ENCODE data around the gene PRSS50.

The PRSS50 gene

DNA sequence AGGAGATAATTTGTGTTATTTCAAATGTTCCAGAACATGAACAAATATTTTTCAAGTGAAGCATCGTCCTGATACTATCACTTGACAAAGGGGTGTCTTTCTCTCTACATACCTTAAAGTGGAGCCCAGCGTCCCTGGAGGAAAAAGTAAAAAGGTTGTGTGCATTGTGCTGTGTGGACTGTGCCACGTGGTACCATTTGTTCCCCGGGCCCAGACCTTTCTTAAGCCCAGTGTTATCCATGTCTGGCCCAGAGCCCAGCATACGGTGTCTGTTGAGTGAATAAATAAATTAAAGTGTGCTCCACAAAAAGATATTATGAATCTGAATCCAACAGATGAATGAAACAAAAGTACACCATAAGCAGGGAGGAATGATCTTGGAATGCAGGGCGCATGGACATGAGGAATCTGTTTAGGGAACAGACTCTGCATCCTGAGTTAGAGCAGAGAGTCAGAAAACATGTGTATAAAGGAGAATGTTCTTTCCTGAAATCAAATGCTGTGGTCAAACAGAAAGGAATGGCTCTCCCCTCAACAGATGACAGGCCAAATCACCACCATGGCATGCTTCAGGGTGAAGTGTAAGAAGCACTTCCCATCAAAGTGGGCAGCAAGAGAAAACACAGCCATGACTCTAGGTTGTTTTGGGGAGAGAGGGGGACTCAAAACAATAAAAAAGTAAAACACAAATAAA is 8.1 kb upstream of the PRSS50 start:
- no peak for DNase-seq

DNA sequence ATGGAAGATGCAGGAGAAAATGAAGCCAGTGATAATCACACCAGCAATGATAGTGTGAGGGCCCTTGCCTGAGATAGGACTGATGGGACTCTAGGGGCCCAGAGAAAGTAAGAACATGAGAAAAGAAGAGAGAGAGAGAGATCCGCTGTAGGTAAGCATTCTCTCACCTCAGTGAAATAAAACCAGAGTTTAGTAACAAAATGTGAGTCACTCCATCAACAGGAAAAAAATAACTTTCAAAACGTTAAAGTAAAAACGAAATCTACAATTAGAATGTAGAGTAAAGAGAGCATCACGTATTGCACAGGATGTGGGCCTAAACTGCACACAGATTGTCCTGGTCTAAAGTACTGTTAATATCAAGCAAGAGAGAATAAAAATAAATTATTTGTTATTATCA is 6.8 kb upstream of the PRSS50 start:
- DNase-seq: no peak

GRCh38 chr3:46722443-46722842 is 4.8 kb upstream of the PRSS50 start:
- DNase-seq: no peak

- DNase-seq: no peak
Observed at GRCh38 chr3:46721009-46721408, 3.3 kb upstream of the PRSS50 start.

GRCh38 chr3:46719735-46720271 is 2.1 kb upstream of the PRSS50 start:
- DNase-seq: no peak

- no peak for DNase-seq
Observed at GRCh38 chr3:46719044-46719565, 1.4 kb upstream of the PRSS50 start.

DNA sequence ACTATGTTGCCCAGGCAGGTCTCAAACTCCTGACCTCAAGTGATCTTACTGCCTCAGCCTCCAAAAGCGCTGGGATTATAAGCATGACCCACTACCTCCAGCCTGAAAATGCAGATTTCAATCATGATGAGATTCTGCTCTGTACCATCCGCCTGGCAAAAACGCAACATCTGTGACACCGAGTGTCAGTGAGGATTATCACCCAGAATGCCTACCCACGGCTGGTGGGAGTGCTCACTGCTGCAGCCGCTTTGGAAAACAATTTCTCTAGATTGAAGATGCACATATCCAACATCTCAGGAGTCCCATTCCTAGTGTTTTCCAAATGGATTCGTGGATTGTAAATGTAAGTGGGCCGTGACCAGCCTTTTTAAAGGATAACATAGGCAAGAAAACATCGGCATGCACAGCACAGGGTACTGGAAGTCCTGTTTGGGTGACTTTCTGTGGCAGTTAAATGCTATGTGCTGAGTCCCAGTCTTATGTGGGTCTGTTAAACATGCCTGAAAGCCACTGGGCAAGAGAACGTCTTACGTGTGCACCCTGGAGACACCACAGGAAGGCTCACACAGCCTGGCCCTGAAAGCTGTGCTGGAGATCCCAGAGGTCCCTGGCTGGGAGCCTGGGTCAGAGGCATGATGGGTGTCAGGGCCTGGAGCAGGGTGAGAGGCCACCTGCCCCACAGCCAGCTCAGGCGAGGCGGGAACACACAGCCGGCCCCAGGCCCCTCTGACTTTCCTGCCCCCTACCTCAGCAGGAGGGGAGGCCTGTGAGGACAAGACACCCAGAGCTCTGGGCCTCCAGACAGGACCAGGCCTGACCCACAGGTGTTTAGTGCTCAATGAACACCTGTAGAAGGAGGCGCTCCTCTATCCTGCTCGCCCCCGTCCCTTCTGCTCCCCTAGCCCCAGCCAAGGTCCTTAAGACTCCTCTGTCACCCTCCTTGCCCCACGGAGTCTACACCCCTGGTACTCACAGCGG is 918 bp downstream of the PRSS50 start:
- DNase-seq: no peak

- no peak for DNase-seq
Observed at GRCh38 chr3:46715507-46716175, 2.0 kb downstream of the PRSS50 start.

- DNase-seq: no peak
Observed at GRCh38 chr3:46714728-46715506, 2.8 kb downstream of the PRSS50 start.

- DNase-seq: no peak
Observed at GRCh38 chr3:46713898-46714552, 3.6 kb downstream of the PRSS50 start.

DNA sequence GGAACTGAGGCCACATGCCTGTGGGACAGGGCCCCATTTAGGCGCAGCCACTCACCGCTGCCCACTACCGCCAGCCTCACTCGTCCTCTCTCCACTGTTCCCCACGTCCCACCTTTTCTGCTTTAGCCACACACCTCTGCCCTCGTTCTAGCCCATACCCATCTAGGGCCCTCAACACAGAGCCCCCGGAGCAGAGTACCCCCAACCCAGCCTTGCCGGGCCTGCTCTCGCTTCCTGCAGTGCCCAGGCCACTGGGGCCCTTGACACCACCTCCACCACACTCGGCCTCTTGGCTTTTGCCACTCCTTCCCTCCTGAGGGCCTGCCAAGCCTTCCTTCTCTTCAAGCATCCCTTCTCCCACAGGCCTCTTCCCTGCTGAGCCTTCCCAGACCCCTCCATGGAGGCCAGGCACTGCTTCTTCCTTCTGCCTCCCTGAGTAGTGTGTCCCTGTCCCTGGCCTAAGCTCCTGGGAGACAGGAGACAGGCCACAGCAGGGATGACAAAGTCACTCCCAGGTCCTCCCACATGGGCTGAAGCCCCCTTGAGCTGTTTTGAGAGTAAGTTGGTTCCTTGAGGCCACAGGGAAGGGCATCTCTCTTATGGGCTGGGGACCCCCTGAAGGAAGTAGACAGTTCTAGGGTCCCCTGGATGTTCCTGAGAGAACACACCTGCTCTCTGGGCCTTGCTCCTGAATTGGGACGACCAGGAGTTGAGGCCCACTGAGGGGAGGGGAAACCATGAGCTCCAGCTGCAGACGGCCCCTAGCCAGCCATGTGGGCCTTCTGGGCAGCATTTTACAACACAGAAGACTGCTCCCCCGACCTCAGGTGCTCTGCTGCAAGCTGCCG is 4.4 kb downstream of the PRSS50 start:
- DNase-seq: no peak

DNA sequence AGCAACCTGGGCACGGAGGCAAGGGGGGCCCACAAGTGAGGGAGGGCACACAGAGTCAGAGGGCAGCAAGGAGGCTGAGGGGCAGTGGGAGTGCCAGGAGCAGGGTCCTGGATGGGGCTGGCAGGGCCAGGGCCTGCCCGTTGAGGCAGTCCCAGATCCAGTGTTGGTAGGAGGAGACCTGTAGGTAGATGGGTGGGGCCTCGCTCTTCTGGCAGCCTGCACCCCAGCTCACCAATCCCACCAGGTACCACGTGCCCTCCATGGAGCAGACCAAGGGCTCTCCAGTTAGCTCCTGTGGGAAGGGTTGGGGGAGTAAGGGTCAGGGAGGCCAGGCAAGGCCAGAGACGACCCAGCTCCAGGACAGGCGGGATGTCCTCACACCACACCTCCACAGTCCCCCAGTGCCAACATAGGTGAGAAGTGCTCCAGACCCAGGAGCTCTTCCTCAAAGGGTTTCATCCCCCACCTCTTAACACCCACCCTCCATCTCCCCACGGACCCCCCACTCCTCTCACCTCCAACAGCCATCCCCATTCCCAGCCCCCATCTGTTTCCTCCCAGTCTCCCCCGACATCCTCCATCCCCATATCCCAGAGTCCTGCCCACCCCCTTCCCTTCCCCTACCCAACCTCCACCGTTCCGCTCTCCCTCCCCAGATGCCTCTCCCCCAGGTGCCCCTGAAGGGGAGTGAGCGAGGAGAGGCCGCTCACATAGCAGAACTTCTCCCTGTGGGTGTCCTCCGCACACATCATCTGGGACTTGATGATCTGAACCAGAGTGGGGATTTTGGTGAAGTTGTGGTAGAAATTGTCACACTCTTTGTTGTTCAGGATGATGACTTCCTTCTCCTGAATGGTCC is 5.2 kb downstream of the PRSS50 start:
- DNase-seq: no peak

DNA sequence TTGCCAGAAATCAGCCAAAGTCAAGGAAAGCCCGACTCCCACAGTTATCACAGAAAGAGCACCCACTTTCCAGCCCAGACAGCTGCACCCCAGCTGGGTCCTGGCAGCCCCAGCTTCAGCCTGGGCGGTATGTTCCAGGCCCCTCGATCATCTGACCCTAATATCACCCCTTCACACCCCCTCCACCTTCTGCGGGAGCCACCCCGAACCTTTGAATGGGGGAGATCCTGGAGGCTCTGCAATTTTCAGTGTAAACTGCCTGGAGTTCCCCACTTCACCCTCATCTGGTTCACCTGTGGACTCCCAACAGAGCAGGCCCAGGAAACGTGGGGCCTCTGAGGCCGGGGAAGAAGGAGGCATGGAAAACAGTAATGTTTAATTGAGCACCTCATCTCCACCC is 5.9 kb downstream of the PRSS50 start:
- no peak for DNase-seq

- DNase-seq: no peak
Observed at GRCh38 chr3:46711305-46711704, 6.4 kb downstream of the PRSS50 start.

GRCh38 chr3:46710671-46711295 is 6.9 kb downstream of the PRSS50 start:
- no peak for DNase-seq

DNA sequence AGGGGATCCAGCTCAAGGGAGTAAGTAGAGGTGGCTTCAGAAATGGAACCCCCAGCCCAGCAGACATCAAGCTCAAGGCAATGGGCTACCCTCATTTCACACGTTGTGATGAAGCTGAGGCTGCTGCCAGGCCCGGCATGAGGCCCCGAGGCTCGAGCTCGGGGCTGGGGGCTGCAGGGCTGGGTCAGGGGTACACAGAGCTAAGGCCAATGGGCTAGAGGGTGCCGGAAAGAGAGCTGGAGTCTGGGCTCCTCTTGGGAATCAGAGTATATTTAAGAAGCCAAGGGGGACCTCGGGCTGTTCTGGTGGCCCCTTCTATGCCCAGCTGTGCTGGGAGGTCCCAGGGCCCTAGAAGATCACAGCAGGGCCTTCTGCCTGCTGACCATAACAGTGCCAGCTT is 7.4 kb downstream of the PRSS50 start:
- DNase-seq: no peak

GRCh38 chr3:46709721-46710120 is 7.9 kb downstream of the PRSS50 start:
- DNase-seq: no peak

DNA sequence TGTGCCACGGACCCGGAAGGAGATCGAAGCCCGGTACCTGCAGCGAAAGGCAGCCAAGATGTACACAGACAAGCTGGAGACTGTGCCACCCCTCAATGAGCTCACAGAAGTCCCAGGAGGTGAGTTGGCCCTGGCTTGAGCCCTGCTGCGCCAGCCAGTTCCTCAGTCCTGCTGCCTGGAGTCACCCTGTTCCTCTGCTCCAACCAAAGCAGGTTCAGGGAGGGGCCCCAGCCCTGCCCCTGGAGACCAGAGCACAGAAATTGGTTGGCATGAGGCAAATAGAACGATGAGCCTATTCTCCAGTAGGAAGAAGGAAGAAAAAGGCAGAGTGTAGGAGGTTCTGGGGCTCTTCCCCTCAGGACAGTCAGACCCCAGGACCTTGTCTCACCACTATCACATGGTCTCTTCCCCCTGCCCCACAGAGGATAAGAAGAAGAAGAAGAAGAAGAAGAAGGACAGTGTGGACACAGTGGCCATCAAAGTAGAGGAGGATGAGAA is 8.5 kb downstream of the PRSS50 start:
- no peak for DNase-seq
